Fibroblast of lung (primary cell): ENCODE measurements around the gene SLC22A12. TPM values are rescaled to one million over a fixed set of nuclear protein-coding genes. Genes with fewer than 3 reads are reported as not detected.

Source experiments
- DNase-seq, 2 donors: peaks; one replicate each; pipeline versions ENCODE4 v3.0.0 to v3.0.0-alpha.2; 2010; ENCODE audit warnings: low read depth in 2 of 2
- H2AFZ ChIP-seq: 2 replicates; pipeline ENCODE4 v1.5.1; 2012; ENCODE audit warnings: low read length, control low read depth, inconsistent platforms
- H3K27ac ChIP-seq: 2 replicates; pipeline ENCODE4 v1.5.1; 2011; ENCODE audit warnings: low read length, control low read depth; ENCODE audit not compliant: insufficient read depth
- H3K27me3 ChIP-seq: 2 replicates; pipeline ENCODE4 v1.5.1; 2011; ENCODE audit warnings: mild to moderate bottlenecking, low read length; ENCODE audit not compliant: control insufficient read depth, insufficient read depth
- H3K36me3 ChIP-seq: 2 replicates; pipeline ENCODE4 v1.5.1; 2011; ENCODE audit warnings: low read length; ENCODE audit not compliant: control insufficient read depth, insufficient read depth
- H3K4me1 ChIP-seq: 2 replicates; pipeline ENCODE4 v1.5.1; 2011; ENCODE audit warnings: low read length; ENCODE audit not compliant: control insufficient read depth, insufficient read depth; ENCODE audit errors: extremely low read depth
- H3K4me2 ChIP-seq: 2 replicates; pipeline ENCODE4 v1.5.1; 2011; ENCODE audit warnings: low read length, control low read depth; ENCODE audit not compliant: insufficient read depth; ENCODE audit errors: extremely low read depth
- H3K4me3 ChIP-seq, 4 experiments: fragments of 200-600 bp in 1 of 4; sonication (generic) in 1 of 4; replicated peaks in 1 of 4; 2 replicates each; pipeline ENCODE4 v1.5.1; 2011 to 2016; ENCODE audit warnings: low read length in 4 of 4, low read depth in 3 of 4, mild to moderate bottlenecking in 3 of 4, control low read depth in 2 of 4, inconsistent platforms in 1 of 4, mixed read lengths in 1 of 4; ENCODE audit not compliant: insufficient read depth in 1 of 4; ENCODE audit errors: control extremely low read depth in 1 of 4
- H3K79me2 ChIP-seq: 2 replicates; pipeline ENCODE4 v1.5.1; 2012; ENCODE audit warnings: mild to moderate bottlenecking, low read length, inconsistent platforms; ENCODE audit not compliant: control insufficient read depth, insufficient read depth
- H3K9ac ChIP-seq: 2 replicates; pipeline ENCODE4 v1.5.1; 2011; ENCODE audit warnings: mild to moderate bottlenecking, low read length, control low read depth; ENCODE audit not compliant: insufficient read depth
- H3K9me3 ChIP-seq: 2 replicates; pipeline ENCODE4 v1.5.1; 2012; ENCODE audit warnings: low read depth, low read length; ENCODE audit not compliant: control insufficient read depth, insufficient read depth
- H4K20me1 ChIP-seq: 2 replicates; pipeline ENCODE4 v1.5.1; 2011; ENCODE audit warnings: low read length; ENCODE audit not compliant: control insufficient read depth, insufficient read depth; ENCODE audit errors: extremely low read depth
- EZH2 ChIP-seq: IDR thresholded peaks from 2 replicates; pipeline ENCODE4 v1.5.1; 2012; ENCODE audit warnings: low read length, control low read depth, mild to moderate bottlenecking; ENCODE audit errors: missing control alignments
- polyA plus RNA-seq, 2 donors: library from polyadenylated mRNA; depleted of rRNA in 1 of 2; stranded (reverse) in 1 of 2; unstranded in 1 of 2; fragments of >200 nt; gene quantifications; 2 replicates each; pipeline ENCODE4 v1.2.1, GENCODE V29; 2011 to 2012; ENCODE audit warnings: missing spikeins in 1 of 2
- total RNA-seq: library from RNA; depleted of rRNA; stranded (reverse); fragments of >200 nt; gene quantifications from 2 replicates; pipeline ENCODE4 v1.2.1, GENCODE V29; 2014
- TF ChIP-seq, protein P1 (sequence below), 2 donors: IDR thresholded peaks in 1 of 2; conservative IDR thresholded peaks in 1 of 2; 1 replicate in 1 of 2; 2 replicates in 1 of 2; pipeline ENCODE4 v1.5.1; 2011 to 2012; ENCODE audit warnings: low read length in 2 of 2, control low read depth in 1 of 2, inconsistent platforms in 1 of 2, low read depth in 1 of 2, mild to moderate bottlenecking in 1 of 2

The SLC22A12 gene
- total and polyA plus RNA-seq, 2 donors (not counting 1 experiment from before 2014, with no cell fraction given), result not detected

DNA sequence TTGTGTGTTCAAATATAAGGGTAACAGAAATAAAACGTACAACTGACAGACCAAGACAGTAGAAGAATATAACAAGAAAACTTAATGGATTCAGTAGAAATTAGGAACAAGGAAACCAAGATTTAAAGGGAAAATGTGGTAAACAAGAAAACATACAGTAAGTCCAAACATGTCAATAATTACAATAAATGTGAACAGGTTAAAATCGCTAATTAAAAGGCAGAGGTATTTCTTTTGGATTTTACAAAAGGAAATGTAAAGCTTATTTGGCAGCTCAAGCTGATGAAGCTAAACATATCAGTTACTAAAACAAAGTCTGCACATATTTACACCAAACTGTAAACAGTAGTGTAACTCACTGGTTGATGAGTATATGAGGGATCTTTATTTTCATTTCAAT lies 2.3 kb upstream of the SLC22A12 start:
- Histone ChIP-seq H3K27me3 (no peaks in the 10 kb centered on the region), H2AFZ (no peak overlapping the region), H3K79me2 (no peaks in the 10 kb centered on the region), H3K4me3 (no peak overlapping the region), H3K9ac (no peak overlapping the region), H3K4me2 (no peak overlapping the region), H3K9me3 (no peaks in the 10 kb centered on the region), H3K4me1 (no peaks in the 10 kb centered on the region), H3K27ac (no peak overlapping the region), H4K20me1 (no peaks in the 10 kb centered on the region), H3K36me3 (no peaks in the 10 kb centered on the region)
- no peak for DNase-seq
- no peak for TF ChIP-seq EZH2
- TF ChIP-seq, protein P1, sequence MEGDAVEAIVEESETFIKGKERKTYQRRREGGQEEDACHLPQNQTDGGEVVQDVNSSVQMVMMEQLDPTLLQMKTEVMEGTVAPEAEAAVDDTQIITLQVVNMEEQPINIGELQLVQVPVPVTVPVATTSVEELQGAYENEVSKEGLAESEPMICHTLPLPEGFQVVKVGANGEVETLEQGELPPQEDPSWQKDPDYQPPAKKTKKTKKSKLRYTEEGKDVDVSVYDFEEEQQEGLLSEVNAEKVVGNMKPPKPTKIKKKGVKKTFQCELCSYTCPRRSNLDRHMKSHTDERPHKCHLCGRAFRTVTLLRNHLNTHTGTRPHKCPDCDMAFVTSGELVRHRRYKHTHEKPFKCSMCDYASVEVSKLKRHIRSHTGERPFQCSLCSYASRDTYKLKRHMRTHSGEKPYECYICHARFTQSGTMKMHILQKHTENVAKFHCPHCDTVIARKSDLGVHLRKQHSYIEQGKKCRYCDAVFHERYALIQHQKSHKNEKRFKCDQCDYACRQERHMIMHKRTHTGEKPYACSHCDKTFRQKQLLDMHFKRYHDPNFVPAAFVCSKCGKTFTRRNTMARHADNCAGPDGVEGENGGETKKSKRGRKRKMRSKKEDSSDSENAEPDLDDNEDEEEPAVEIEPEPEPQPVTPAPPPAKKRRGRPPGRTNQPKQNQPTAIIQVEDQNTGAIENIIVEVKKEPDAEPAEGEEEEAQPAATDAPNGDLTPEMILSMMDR (conservative IDR thresholded peaks at IDR 0.05 in 1 of 2, IDR thresholded peaks at IDR 0.05 in 1 of 2; ENCODE audit: low read depth in 1 of 2, low read length in 2 of 2), result no peak

DNA sequence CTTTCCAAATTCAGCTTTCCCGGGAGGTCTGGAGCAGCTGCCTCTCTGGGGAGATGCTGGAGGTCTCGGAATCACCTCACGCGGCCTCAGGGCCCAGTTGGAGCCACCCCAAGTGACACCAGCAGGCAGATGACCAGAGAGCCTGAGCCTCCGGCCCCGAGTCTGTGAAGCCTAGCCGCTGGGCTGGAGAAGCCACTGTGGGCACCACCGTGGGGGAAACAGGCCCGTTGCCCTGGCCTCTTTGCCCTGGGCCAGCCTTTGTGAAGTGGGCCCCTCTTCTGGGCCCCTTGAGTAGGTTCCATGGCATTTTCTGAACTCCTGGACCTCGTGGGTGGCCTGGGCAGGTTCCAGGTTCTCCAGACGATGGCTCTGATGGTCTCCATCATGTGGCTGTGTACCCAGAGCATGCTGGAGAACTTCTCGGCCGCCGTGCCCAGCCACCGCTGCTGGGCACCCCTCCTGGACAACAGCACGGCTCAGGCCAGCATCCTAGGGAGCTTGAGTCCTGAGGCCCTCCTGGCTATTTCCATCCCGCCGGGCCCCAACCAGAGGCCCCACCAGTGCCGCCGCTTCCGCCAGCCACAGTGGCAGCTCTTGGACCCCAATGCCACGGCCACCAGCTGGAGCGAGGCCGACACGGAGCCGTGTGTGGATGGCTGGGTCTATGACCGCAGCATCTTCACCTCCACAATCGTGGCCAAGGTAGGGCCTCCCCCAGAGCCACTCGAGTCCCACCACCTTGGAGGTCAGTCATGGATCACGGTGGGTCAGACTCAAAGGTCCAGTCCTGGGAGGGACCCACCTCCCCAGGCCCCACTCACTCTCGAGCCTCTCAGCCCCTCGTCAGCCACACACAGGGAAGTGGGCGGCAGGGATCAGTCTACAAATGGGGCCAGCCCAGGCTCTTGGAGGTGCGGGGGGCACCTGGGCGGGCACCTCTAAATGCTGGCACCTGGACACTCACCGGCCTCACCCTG lies 525 bp downstream of the SLC22A12 start:
- Histone ChIP-seq H4K20me1 (no peaks in the 10 kb centered on the region), H3K9me3 (no peaks in the 10 kb centered on the region), H3K36me3 (no peaks in the 10 kb centered on the region), H3K4me1 (no peaks in the 10 kb centered on the region), H2AFZ (no peak overlapping the region), H3K27ac (no peak overlapping the region), H3K79me2 (no peaks in the 10 kb centered on the region), H3K9ac (no peak overlapping the region), H3K27me3 (no peaks in the 10 kb centered on the region), H3K4me3 (no peak overlapping the region), H3K4me2 (no peak overlapping the region)
- no peak for DNase-seq
- no peak for TF ChIP-seq EZH2
- TF ChIP-seq, protein P1 (conservative IDR thresholded peaks at IDR 0.05 in 1 of 2, IDR thresholded peaks at IDR 0.05 in 1 of 2; ENCODE audit: low read depth in 1 of 2, low read length in 2 of 2), result no peak

GRCh38 chr11:64592234-64592615 lies 1.2 kb downstream of the SLC22A12 start:
- Histone ChIP-seq H3K9ac (no peak overlapping the region), H3K27me3 (no peaks in the 10 kb centered on the region), H3K9me3 (no peaks in the 10 kb centered on the region), H3K4me1 (no peaks in the 10 kb centered on the region), H3K27ac (no peak overlapping the region), H3K4me3 (no peak overlapping the region), H4K20me1 (no peaks in the 10 kb centered on the region), H2AFZ (no peak overlapping the region), H3K79me2 (no peaks in the 10 kb centered on the region), H3K36me3 (no peaks in the 10 kb centered on the region), H3K4me2 (no peak overlapping the region)
- no peak for DNase-seq
- TF ChIP-seq, protein P1 (conservative IDR thresholded peaks at IDR 0.05 in 1 of 2, IDR thresholded peaks at IDR 0.05 in 1 of 2; ENCODE audit: low read depth in 1 of 2, low read length in 2 of 2), result no peak
- no peak for TF ChIP-seq EZH2
